OCI-LY1 (cell line): Measurements from ENCODE around the gene NUP214.
"Not testable (repeated sequence)": the region's sequence is repeated elsewhere in the genome, so short reads cannot be mapped to it uniquely, and the experiment has no call there.

Source experiments
- EZH2 ChIP-seq: fragments of 200-600 bp; sonication (generic), shearing (Covaris generic); IDR thresholded peaks from 2 replicates; pipeline ENCODE4 v1.8.0; 2017; ENCODE audit warnings: borderline replicate concordance, mixed run types, mild to moderate bottlenecking, antibody characterized with exemption, low read length, moderate library complexity, mixed read lengths
- TF ChIP-seq, protein P1 (sequence below): fragments of 200-600 bp; sonication (generic), shearing (Covaris generic); IDR thresholded peaks from 2 replicates; pipeline ENCODE4 v1.5.1; 2017; ENCODE audit warnings: mild to moderate bottlenecking, antibody characterized with exemption, low read length, moderate library complexity, mixed read lengths

GRCh38 chr9:131191032-131191431, 65.6 kb downstream of the NUP214 start:
- TF ChIP-seq, protein P1, sequence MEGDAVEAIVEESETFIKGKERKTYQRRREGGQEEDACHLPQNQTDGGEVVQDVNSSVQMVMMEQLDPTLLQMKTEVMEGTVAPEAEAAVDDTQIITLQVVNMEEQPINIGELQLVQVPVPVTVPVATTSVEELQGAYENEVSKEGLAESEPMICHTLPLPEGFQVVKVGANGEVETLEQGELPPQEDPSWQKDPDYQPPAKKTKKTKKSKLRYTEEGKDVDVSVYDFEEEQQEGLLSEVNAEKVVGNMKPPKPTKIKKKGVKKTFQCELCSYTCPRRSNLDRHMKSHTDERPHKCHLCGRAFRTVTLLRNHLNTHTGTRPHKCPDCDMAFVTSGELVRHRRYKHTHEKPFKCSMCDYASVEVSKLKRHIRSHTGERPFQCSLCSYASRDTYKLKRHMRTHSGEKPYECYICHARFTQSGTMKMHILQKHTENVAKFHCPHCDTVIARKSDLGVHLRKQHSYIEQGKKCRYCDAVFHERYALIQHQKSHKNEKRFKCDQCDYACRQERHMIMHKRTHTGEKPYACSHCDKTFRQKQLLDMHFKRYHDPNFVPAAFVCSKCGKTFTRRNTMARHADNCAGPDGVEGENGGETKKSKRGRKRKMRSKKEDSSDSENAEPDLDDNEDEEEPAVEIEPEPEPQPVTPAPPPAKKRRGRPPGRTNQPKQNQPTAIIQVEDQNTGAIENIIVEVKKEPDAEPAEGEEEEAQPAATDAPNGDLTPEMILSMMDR: not testable (repeated sequence)
- TF ChIP-seq EZH2: not testable (repeated sequence)
